SW480 (cell line): ENCODE measurements around the gene TRPC4.
"Not testable (repeated sequence)": the region's sequence is repeated elsewhere in the genome, so short reads cannot be mapped to it uniquely, and the experiment has no call there.

Experiments used
- DNase-seq: peaks from one replicate; pipeline ENCODE4 v3.0.0-alpha.2; 2016; ENCODE audit warnings: low spot score

TRPC4 gene

DNA sequence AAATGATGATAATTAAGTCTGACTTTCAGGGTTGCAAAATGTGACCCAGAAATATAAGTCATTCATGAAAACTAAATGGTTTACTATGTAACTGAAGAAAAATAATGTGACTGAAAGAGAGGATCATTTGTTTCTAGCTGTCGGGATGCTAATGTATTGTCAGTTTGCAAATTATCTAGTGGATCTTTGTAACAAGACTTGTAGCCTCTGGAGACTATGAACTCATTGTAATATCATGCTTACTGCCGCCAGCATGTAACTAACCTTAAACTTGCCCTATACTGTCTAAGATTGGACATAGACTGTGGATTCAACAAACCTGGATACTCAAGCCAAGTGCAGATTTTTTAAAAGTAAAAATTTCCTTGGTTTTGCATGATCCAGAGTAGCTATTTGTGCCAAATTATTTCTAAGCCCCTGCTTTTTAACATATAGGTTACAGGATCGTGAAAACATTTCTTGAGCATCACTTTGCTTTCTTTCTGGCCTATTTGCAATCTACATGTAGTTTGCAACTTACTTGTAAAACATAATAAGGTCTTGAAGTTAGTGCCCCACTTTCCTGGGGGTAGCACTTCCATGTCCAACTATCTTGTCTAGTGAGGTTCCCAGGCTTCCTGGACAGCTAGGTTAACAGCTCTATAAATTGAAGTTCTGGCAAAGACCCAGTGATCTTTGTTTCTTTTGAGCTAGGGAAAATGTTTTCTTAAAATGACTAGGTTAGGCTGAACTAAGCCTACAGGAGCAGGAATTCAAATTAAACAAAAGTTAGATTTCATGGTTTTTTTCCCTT is 267.7 kb downstream of the TRPC4 start:
- DNase-seq = no peak

DNA sequence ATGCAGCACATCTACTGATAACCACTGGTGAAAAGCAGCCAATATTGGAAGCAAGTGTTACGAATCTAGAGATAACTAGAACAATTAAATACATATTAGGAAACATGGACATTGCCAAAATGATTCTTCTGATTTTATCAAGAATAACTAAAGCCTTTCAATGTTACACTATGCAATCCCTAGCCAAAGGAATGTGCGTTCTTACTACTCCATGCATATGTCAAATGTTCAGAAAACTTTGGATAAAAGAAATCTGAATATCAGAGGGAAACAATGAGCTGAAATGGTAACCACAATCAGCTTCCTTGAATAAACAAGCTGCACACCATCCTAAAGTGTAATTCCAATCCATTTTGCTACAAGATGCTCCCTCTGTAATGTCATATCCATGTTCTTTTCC is 270.1 kb downstream of the TRPC4 start:
- DNase-seq = no peak

DNA sequence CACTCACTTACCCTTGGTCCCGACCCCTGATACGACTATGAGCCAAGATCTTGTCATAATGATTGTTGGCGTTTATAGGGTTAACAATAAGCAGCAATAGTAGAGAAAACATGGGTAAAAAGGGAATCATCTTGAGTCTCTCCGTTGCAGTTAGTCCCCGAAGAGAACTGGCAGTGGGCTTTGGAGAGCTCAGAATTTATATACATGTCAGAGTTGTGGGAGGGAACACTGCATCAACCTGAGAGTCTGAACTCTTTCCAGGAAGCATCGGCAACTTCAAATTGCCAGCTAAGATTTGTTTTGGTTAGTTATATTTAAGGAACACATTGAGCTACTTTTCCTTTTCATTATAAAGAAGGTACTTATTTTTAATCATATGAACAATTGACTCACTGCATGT is 271.0 kb downstream of the TRPC4 start, which contains the start of gene POSTN:
TSS of gene POSTN (minus strand) at position 172 of the 400 bp plus-strand sequence. CDS start at position 130, 42 bp downstream.
- DNase-seq = no peak

DNA sequence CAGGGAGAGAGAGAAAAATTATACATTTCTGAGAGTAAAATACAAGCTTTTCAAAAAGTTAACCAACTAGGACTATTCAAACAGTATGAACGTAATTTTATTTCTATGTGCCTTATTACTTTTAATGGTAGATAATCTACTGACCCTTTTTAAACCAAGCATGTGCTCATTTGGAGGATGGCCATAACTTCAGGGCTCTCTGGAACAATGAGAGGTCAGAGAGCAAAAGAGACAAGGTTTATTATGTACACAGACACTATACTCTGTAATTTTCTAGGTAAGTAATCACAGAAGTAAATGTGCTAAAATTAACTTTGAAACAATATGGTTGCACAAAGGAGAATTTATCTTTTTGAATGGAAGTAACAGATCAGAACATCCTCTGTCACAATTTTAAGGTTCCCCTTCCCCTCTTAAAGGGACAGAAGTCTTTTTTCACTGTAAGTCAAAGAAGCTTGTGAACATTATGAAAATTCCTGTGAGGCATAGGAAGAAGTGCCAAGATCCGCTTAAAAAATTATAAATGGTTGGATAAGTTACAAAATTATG is 272.0 kb downstream of the TRPC4 start:
- no peak for DNase-seq

DNA sequence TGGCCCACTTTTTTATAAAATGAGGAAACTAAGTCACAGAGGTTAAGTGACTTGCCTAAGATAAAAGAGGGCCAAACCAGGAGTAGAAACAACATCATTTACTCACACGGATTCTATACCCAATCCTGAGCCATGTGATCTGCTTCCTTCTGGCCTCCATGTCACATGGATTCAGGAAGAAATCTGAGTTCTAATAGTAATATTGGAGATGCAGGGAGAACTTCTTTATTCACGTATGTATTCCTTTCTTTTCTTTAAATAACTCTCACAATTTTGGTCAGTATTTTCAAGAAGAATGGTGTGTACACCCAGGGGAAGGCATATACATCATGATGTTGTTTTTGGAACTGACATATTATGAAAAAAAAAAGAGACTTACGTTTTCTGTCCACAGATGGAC is 272.8 kb downstream of the TRPC4 start:
- no peak for DNase-seq

DNA sequence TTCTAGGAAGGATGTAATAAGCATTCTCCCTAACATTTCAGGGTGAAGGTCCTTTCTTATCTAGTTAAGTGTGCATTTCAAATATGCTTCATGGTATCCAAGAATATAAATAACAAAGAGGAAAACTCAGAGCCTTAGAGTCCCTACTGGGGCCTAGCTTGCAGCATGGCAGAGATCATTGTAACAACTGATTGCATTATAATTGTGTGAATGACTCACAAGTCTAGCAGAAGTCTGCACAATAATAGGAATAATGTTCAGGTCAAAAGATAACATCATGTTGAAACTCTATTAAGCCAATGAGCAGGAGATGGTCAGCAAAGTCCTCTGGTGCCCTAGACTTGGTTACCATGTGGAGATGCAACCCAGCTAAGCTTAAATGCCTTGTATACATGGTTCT is 274.4 kb downstream of the TRPC4 start:
- no peak for DNase-seq

DNA sequence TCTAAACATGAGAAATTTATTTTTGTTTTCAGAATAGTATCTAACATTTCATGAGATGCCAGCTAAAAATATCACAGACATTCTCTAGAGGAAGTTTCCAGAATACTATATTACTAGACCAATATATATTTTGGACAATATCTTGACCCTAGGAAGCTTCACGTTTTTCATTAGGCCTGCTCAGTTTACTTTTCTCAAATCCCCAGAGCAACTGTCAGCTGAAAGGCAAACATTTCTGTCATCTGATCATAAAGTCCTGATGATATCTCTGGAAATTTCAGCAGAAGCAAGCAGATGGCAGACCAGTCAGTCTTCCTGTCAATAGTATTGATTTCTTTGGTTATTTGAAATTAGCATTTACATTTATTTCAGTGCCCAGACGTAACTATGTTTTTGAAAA is 275.0 kb downstream of the TRPC4 start:
- DNase-seq = no peak

DNA sequence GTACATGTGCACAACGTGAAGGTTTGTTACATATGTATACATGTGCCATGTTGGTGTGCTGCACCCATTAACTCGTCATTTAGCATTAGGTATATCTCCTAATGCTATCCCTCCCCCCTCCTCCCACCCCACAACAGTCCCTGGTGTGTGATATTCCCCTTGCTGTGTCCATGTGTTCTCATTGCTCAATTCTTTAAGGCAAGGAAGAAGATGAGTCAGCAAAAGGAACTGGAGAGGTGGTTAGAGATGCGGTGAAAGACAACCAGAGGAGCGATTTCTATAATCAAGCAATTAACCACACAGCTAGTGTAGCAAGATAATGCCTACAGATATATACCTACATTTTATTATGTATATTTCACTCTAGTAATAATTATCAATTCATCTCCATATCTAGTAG is 280.2 kb downstream of the TRPC4 start:
- DNase-seq = not testable (repeated sequence)

DNA sequence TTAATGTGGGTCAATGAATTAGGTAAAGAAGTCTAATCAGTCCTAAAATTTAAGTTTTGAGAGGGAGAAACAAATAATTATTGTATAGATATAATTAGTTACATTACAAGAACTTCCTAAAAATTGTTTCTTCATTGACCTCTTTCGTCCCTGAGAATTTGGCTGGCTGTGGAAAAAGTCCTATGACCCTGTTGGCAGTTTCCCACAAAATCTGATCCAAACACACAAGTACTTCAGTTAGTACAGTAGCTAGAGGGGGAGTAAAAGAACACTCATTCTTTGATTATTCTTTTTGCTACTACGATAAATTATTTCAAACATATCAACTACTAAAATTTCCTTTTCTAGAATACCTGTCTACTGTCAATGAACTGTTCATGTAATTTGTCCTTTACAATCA is 282.3 kb downstream of the TRPC4 start:
- DNase-seq = no peak
